GM12801 (cell line): ENCODE data around the gene AATF.

ENCODE experiments used
- TF ChIP-seq, protein P1 (sequence below): IDR thresholded peaks from one replicate; pipeline ENCODE4 v1.5.1; 2011; ENCODE audit warnings: control low read depth; ENCODE audit not compliant: insufficient read length; ENCODE audit errors: extremely low read depth

The AATF gene

DNA sequence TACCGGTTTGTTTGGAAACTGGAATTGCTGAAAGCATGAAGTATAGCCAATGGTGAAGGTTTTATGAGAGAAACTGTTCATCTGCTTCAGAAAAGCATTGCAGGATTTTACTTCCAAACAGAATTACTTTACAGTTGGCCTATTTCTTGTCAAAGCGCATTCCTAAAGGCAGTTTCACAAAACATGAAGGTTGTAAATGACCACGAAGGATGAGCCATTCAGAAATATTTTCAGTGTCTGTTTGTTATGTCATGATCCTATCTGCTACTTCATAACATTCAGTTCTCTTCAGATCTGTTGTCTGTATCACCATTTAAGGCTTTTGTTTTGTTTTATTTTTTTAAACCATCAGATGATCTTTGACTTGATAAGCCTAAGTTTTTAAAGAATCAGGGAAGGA, 45.7 kb downstream of the AATF start:
- TF ChIP-seq, protein P1, sequence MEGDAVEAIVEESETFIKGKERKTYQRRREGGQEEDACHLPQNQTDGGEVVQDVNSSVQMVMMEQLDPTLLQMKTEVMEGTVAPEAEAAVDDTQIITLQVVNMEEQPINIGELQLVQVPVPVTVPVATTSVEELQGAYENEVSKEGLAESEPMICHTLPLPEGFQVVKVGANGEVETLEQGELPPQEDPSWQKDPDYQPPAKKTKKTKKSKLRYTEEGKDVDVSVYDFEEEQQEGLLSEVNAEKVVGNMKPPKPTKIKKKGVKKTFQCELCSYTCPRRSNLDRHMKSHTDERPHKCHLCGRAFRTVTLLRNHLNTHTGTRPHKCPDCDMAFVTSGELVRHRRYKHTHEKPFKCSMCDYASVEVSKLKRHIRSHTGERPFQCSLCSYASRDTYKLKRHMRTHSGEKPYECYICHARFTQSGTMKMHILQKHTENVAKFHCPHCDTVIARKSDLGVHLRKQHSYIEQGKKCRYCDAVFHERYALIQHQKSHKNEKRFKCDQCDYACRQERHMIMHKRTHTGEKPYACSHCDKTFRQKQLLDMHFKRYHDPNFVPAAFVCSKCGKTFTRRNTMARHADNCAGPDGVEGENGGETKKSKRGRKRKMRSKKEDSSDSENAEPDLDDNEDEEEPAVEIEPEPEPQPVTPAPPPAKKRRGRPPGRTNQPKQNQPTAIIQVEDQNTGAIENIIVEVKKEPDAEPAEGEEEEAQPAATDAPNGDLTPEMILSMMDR: no peak

DNA sequence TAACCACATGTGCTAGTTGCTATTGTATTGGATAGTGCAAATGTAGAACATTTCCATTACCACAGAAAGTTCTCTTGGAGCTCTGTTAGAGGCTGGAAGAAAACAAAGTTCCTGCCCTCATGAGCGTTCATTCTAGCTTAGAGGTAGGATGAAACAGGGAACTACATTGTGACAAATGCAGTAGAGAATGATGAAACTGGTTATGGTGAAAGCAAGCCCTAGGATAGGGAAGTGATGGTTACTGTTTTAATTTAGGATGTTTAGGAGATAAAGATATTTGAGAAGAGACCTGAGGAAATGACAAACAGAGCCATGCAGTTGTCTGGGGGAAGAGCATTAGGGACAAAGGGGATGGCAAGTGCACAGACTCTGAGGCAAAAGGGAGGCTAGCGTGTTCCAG, 50.7 kb downstream of the AATF start:
- TF ChIP-seq, protein P1: no peak

DNA sequence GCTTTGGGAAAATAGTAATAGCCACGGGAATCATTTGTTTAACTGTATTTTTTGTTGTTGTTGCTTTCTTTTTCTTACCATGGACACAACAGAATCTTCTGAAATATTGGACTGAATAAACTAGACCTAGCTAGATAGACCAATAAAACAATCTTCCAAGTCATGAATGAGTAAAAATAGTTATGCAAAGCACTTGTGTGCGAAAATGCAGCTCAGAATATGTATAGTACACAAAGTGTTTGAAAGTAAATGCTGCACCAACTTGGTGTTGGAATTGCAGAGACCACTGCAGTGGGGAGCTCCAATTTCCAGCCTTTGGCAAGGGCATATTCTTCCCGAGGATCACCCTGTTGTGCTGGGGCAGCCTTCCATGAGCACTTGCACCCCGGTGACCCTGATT, 68.0 kb downstream of the AATF start:
- TF ChIP-seq, protein P1: no peak

DNA sequence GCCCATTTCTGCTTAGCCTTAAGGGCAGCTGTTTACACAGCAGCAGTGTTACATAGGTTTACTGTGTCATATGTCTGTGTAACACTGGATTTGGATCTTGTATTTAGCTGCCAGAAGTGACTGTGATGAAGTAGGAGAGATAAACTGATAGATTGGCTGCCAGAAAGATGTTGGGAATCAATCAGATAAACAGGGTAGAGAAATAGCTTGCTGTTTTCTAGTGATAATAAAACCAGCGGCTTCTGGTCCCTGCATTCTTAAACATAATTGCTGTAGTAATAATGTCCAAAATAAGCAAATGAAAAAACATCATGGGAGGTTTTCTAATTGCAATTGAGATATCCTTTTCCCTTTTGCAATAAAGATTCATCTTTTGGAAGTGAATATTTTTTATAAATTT, 68.7 kb downstream of the AATF start:
- TF ChIP-seq, protein P1: no peak

DNA sequence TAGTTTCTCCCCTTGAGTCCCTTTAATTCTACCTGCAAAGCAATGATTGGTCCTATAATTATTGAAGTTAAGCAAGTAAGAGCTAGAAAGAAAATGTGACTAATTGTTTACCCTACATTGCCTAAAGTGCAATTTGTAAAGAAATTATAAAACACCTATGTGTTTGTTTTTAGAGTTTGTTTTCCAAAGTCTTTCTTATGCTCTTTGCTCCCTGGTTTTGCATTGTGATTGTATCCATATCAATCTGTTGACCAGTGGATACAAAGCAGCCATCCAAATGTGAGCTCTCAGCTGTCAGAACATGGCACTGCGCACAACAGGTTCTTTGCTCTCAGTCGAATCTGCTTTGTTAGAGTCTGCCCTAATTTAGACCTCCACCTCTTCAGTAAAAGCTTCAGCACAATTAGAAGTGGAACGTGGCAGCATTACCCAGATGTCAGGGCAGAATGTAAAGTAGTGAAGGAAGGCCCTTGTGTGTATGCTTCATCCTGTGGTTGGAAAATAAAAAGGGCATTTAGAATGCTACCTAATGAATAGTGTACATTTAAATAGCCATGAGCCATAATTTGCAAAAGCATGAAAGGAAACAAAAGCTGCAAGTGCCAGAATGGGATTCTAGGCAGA, 70.5 kb downstream of the AATF start:
- TF ChIP-seq, protein P1: no peak

DNA sequence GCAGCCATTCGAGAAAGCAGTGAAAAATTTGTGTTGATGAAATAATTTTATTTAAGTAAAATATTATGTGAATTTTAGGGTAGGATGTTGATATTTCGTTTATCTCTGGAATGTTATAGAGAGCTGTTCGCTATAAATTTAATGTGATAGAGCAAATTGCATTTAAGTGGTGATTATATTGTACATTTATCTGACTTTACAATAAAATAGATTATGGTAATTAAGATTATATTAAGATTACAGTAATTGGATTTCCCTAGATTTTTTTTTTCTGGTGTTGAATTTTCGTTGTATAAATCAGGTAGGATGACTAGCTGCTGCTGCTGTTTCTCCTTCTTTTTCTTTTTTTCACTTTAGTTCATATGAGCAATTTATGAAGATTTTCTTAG, 71.0 kb downstream of the AATF start:
- TF ChIP-seq, protein P1: no peak

DNA sequence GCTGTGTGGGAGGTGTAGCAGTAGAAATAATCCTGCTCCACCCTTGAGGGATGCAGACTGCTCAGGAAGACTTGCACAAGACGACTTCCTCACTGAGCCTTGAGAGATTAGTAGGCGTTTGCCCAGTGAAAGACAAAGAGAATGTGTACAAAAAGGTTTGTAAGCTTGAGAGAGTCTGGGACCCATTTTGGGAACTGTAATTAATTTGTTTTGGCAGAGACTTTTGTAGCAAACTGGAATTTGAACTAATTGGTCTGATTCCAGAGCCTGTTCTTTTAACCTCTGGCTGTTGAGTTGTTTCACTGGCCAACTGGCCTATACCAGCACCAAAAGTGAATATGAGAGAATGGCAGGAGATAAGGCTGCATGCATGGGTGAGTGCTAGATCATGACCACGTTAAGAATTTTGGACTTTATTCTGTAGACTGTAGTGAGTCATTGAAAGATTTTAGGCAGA, 75.5 kb downstream of the AATF start:
- TF ChIP-seq, protein P1: no peak
